GM12878 (cell line): Measurements from ENCODE around the gene SOBP. TPM values are rescaled to one million over a fixed set of nuclear protein-coding genes. Genes with fewer than 3 reads are reported as not detected.

ENCODE experiments used
- ATAC-seq: fragments of 200-7000 bp; cut with Tn5 transposase; 3 replicates; pipeline ENCODE4 v1.9.1; 2020; ENCODE audit warnings: mild to moderate bottlenecking, moderate library complexity
- BruUV-seq: library from RNA; stranded (reverse); fragments of 400-500 nt; replicated peaks from 2 replicates; lab custom pipeline; 2021; lab: Mats Ljungman, UMichigan
- CTCF ChIA-PET: fragments of 300-600 bp; sonication (Branson Sonifier 250); formaldehyde crosslinking; extraction: SDS; loops from one replicate; lab custom pipeline; 2021; ENCODE audit warnings: inconsistent platforms; lab: Yijun Ruan, JAX
- POLR2A ChIA-PET: fragments of 350-600 bp; formaldehyde crosslinking; extraction: SDS; loops from one replicate; lab custom pipeline; 2021; ENCODE audit warnings: inconsistent platforms; lab: Charles Lee
- RAD21 ChIA-PET: fragments of 300-600 bp; sonication (Branson Sonifier 250); formaldehyde crosslinking; loops from one replicate; lab custom pipeline; 2023; ENCODE audit warnings: antibody characterized with exemption; ENCODE audit not compliant: unreplicated experiment; lab: Charles Lee
- SMC1A ChIA-PET: fragments of 300-600 bp; sonication (Branson Sonifier 250); formaldehyde crosslinking; loops from one replicate; lab custom pipeline; 2023; ENCODE audit not compliant: unreplicated experiment, uncharacterized antibody; lab: Charles Lee
- DNase-seq: peaks from one replicate; pipeline ENCODE4 v3.0.0-alpha.2; 2011; ENCODE audit warnings: low read depth, low spot score
- FAIRE-seq: peaks from 3 replicates; lab custom pipeline; 2011; peaks lifted over from hg19 to GRCh38; lab: Jason Lieb, UNC
- H2AFZ ChIP-seq: 2 replicates; pipeline ENCODE4 v1.6.0; 2011; ENCODE audit warnings: low read depth, low read length, control low read depth; ENCODE audit not compliant: control insufficient read depth
- H3K27ac ChIP-seq: 2 replicates; pipeline ENCODE4 v1.5.1; 2011; ENCODE audit warnings: control low read depth; ENCODE audit not compliant: control insufficient read depth, insufficient read depth
- H3K27me3 ChIP-seq, 2 experiments: replicated peaks in 1 of 2; 2 replicates each; pipeline versions ENCODE4 v1.6.0 to v1.6.1; 2011; ENCODE audit warnings: low read length in 1 of 2; ENCODE audit not compliant: control insufficient read depth in 2 of 2, insufficient read depth in 2 of 2
- H3K36me3 ChIP-seq, 2 experiments: 2 replicates each; pipeline ENCODE4 v1.5.1; 2011; ENCODE audit warnings: low read length in 1 of 2; ENCODE audit not compliant: control insufficient read depth in 2 of 2, insufficient read depth in 2 of 2
- H3K4me1 ChIP-seq: 2 replicates; pipeline ENCODE4 v1.6.1; 2011; ENCODE audit warnings: mild to moderate bottlenecking, low read length, moderate library complexity, mixed read lengths; ENCODE audit not compliant: control insufficient read depth, insufficient read depth
- H3K4me2 ChIP-seq: 2 replicates; pipeline ENCODE4 v1.6.0; 2011; ENCODE audit warnings: control low read depth; ENCODE audit not compliant: control insufficient read depth, insufficient read depth
- H3K4me3 ChIP-seq: fragments of 200-600 bp; sonication (generic); 2 replicates; pipeline ENCODE4 v1.5.1; 2016
- H3K79me2 ChIP-seq: 2 replicates; pipeline ENCODE4 v1.6.0; 2011; ENCODE audit warnings: low read length; ENCODE audit not compliant: control insufficient read depth, insufficient read depth
- H3K9ac ChIP-seq: 2 replicates; pipeline ENCODE4 v1.8.0; 2011; ENCODE audit warnings: low read length, control low read depth, mixed read lengths; ENCODE audit not compliant: control insufficient read depth, insufficient read depth
- H3K9me3 ChIP-seq: replicated peaks from 3 replicates; pipeline ENCODE4 v1.5.1; 2011; ENCODE audit warnings: mild to moderate bottlenecking, low read length; ENCODE audit not compliant: control insufficient read depth, insufficient read depth
- H4K20me1 ChIP-seq: 2 replicates; pipeline ENCODE4 v1.6.0; 2011; ENCODE audit not compliant: control insufficient read depth, insufficient read depth
- HDAC2 ChIP-seq: fragments of 200-600 bp; sonication (generic); IDR thresholded peaks from 2 replicates; pipeline ENCODE4 v1.6.1; 2017
- IKZF2 ChIP-seq, 2 experiments: fragments of 450-650 bp; IDR thresholded peaks; 2 replicates each; pipeline ENCODE4 v1.6.1; 2017; ENCODE audit warnings: mild to moderate bottlenecking in 2 of 2, moderate library complexity in 2 of 2
- IRF4 ChIP-seq: IDR thresholded peaks from 2 replicates; pipeline ENCODE4 v1.6.1; 2011; ENCODE audit warnings: low read depth, low read length
- MLLT1 ChIP-seq: fragments of 450-650 bp; IDR thresholded peaks from 2 replicates; pipeline ENCODE4 v1.6.1; 2016; ENCODE audit warnings: mild to moderate bottlenecking
- MTA2 ChIP-seq: fragments of 450-650 bp; IDR thresholded peaks from 2 replicates; pipeline ENCODE4 v1.6.1; 2016; ENCODE audit warnings: low read depth, mild to moderate bottlenecking, moderate library complexity
- POLR2AphosphoS2 ChIP-seq: IDR thresholded peaks from 2 replicates; pipeline ENCODE4 v1.6.1; 2011; ENCODE audit warnings: low read depth, mild to moderate bottlenecking, low read length, improper control_type of control experiment, moderate library complexity
- POLR2AphosphoS5 ChIP-seq: IDR thresholded peaks from 2 replicates; pipeline ENCODE4 v1.6.1; 2011; ENCODE audit warnings: mild to moderate bottlenecking, low read length, inconsistent platforms
- SMAD5 ChIP-seq: IDR thresholded peaks from 2 replicates; pipeline ENCODE4 v1.6.1; 2016; ENCODE audit warnings: antibody characterized with exemption, low read depth
- SPI1 ChIP-seq: IDR thresholded peaks from 2 replicates; pipeline ENCODE4 v1.6.1; 2011; ENCODE audit warnings: low read depth, mild to moderate bottlenecking, low read length, moderate library complexity, borderline replicate concordance; ENCODE audit not compliant: insufficient read depth
- ZBTB33 ChIP-seq: fragments of 450-650 bp; IDR thresholded peaks from 2 replicates; pipeline ENCODE4 v1.6.1; 2017; ENCODE audit warnings: mild to moderate bottlenecking
- WGBS: methylation state at CpG from one replicate; pipeline ENCODE4 v1.1.6; 2016; ENCODE audit warnings: low lambda C conversion rate; ENCODE audit not compliant: insufficient replicate concordance, insufficient coverage; ENCODE audit errors: missing lambda C conversion rate; 5-methylcytosine and 5-hydroxymethylcytosine counted together
- in situ Hi-C: fragments of 300-500 bp; cut with MboI; formaldehyde crosslinking; loops from 9 replicates; pipeline ENCODE4 v1.14.3; 2018; ENCODE audit warnings: mixed read lengths
- intact Hi-C: fragments of 100-400 bp; cut with micrococcal nuclease; formaldehyde crosslinking; loops from one replicate; pipeline ENCODE4 v1.14.2; 2022; ENCODE audit not compliant: unreplicated experiment
- polyA plus RNA-seq, 11 experiments: library from polyadenylated mRNA; depleted of rRNA in 4 of 11; unstranded in 6 of 11; stranded (reverse) in 5 of 11; fragments of >200 nt; fragmentation: Nextera tagmentation in 4 of 11; fragmentation: Illumina TruSeq in 1 of 11; extraction: Ambion mirVana in 4 of 11; extraction: Trizol in 1 of 11; gene quantifications; 1 replicate in 1 of 11; 2 replicates in 10 of 11; pipeline versions ENCODE4 v1.2.1 to v1.2.3, GENCODE V29; 2011 to 2016; ENCODE audit warnings: inconsistent platforms in 2 of 11, missing spikeins in 2 of 11, low read depth in 1 of 11
- total RNA-seq, 4 experiments: library from RNA; depleted of rRNA in 3 of 4; stranded (reverse); fragments of >200 nt in 3 of 4; fragmentation: Illumina TruSeq in 1 of 4; extraction: Trizol in 1 of 4; gene quantifications; 2 replicates each; pipeline versions ENCODE4 v1.2.1 to v1.2.3, GENCODE V29; 2013 to 2021
- TF ChIP-seq, protein P1 (sequence below): fragments of 450-650 bp; formaldehyde crosslinking; IDR thresholded peaks from 2 replicates; pipeline ENCODE4 v1.5.0; 2022; ENCODE audit warnings: mild to moderate bottlenecking, missing genetic modification characterization
- TF ChIP-seq, protein P2 (sequence below): IDR thresholded peaks from 2 replicates; pipeline ENCODE4 v1.6.1; 2012; ENCODE audit warnings: improper control_type of control experiment, low read depth, low read length; ENCODE audit not compliant: insufficient replicate concordance

SOBP gene
- total and polyA plus RNA-seq, 10 of the 15 experiments (the other 5 are each of a cell fraction or from before 2014, with no cell fraction given), result 0.49 to 1.9 (median 0.78) TPM

GRCh38 chr6:107641071-107641470 is 151.2 kb downstream of the SOBP start:
- Histone ChIP-seq H3K4me3 (no peak overlapping the region), H3K9me3 (no peaks in the 10 kb centered on the region), H3K27ac (no peak overlapping the region), H3K4me1 (peaks cover 11% of the 10 kb centered on the region), H3K9ac (no peak overlapping the region), H2AFZ (no peak overlapping the region)
- no peak for ATAC-seq
- POLR2A ChIA-PET, result no interaction called here
- intact Hi-C loops, result no loop called here
- SMC1A ChIA-PET, result interaction anchor here (0.9 to 3.3 kb wide), 4 partner anchors 11 to 318 kb away, joined by 3 to 16 read pairs (median 4); no protein-coding TSS in a partner anchor
- no peak for DNase-seq
- CTCF ChIA-PET, result interaction anchor here (0.6 to 0.8 kb wide), 2 partner anchors 11 to 19 kb away, joined by 3 read pairs; no protein-coding TSS in a partner anchor
- no peak for FAIRE-seq
- BruUV-seq, result no TSS peak
- WGBS, result 95% methylated on average over 1 of the region's 1 CpG
- in situ Hi-C loops, result no loop called here
- RAD21 ChIA-PET, result interaction anchor here (1.0 to 1.3 kb wide), 2 partner anchors 22 to 29 kb away, joined by 3 to 5 read pairs; no protein-coding TSS in a partner anchor
- no peak for TF ChIP-seq SPI1
- TF ChIP-seq, protein P1, sequence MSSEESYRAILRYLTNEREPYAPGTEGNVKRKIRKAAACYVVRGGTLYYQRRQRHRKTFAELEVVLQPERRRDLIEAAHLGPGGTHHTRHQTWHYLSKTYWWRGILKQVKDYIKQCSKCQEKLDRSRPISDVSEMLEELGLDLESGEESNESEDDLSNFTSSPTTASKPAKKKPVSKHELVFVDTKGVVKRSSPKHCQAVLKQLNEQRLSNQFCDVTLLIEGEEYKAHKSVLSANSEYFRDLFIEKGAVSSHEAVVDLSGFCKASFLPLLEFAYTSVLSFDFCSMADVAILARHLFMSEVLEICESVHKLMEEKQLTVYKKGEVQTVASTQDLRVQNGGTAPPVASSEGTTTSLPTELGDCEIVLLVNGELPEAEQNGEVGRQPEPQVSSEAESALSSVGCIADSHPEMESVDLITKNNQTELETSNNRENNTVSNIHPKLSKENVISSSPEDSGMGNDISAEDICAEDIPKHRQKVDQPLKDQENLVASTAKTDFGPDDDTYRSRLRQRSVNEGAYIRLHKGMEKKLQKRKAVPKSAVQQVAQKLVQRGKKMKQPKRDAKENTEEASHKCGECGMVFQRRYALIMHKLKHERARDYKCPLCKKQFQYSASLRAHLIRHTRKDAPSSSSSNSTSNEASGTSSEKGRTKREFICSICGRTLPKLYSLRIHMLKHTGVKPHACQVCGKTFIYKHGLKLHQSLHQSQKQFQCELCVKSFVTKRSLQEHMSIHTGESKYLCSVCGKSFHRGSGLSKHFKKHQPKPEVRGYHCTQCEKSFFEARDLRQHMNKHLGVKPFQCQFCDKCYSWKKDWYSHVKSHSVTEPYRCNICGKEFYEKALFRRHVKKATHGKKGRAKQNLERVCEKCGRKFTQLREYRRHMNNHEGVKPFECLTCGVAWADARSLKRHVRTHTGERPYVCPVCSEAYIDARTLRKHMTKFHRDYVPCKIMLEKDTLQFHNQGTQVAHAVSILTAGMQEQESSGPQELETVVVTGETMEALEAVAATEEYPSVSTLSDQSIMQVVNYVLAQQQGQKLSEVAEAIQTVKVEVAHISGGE (CRISPR knock-in tag), result no peak
- TF ChIP-seq SMAD5, result no peak
- TF ChIP-seq IKZF2 (IDR thresholded peaks at IDR 0.05), result no peak
- TF ChIP-seq HDAC2, result no peak
- TF ChIP-seq MTA2, result no peak
- TF ChIP-seq POLR2AphosphoS5, result no peak
- TF ChIP-seq POLR2AphosphoS2, result no peak
- TF ChIP-seq ZBTB33, result no peak
- TF ChIP-seq, protein P2, sequence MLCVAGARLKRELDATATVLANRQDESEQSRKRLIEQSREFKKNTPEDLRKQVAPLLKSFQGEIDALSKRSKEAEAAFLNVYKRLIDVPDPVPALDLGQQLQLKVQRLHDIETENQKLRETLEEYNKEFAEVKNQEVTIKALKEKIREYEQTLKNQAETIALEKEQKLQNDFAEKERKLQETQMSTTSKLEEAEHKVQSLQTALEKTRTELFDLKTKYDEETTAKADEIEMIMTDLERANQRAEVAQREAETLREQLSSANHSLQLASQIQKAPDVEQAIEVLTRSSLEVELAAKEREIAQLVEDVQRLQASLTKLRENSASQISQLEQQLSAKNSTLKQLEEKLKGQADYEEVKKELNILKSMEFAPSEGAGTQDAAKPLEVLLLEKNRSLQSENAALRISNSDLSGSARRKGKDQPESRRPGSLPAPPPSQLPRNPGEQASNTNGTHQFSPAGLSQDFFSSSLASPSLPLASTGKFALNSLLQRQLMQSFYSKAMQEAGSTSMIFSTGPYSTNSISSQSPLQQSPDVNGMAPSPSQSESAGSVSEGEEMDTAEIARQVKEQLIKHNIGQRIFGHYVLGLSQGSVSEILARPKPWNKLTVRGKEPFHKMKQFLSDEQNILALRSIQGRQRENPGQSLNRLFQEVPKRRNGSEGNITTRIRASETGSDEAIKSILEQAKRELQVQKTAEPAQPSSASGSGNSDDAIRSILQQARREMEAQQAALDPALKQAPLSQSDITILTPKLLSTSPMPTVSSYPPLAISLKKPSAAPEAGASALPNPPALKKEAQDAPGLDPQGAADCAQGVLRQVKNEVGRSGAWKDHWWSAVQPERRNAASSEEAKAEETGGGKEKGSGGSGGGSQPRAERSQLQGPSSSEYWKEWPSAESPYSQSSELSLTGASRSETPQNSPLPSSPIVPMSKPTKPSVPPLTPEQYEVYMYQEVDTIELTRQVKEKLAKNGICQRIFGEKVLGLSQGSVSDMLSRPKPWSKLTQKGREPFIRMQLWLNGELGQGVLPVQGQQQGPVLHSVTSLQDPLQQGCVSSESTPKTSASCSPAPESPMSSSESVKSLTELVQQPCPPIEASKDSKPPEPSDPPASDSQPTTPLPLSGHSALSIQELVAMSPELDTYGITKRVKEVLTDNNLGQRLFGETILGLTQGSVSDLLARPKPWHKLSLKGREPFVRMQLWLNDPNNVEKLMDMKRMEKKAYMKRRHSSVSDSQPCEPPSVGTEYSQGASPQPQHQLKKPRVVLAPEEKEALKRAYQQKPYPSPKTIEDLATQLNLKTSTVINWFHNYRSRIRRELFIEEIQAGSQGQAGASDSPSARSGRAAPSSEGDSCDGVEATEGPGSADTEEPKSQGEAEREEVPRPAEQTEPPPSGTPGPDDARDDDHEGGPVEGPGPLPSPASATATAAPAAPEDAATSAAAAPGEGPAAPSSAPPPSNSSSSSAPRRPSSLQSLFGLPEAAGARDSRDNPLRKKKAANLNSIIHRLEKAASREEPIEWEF, result no peak
- no peak for TF ChIP-seq MLLT1
- no peak for TF ChIP-seq IRF4
- TF ChIP-seq, all 136 proteins: peak for 0
- Histone ChIP-seq H3K36me3 (no peaks in the 10 kb centered on the region), H3K79me2 (no peaks in the 10 kb centered on the region), H3K4me2 (no peak overlapping the region), H4K20me1 (no peaks in the 10 kb centered on the region), H3K27me3 (no peaks in the 10 kb centered on the region; a peak in 1 of 4 replicates)
